Small intestine (tissue), 7 donors: ENCODE measurements around the gene RAB31. TPM values are rescaled to one million over a fixed set of nuclear protein-coding genes. Genes with fewer than 3 reads are reported as not detected.

Experiments
- DNase-seq, 2 donors: peaks; one replicate each; pipeline versions ENCODE4 v3.0.0 to v3.0.0-alpha.2; 2013
- FAIRE-seq: peaks from 2 replicates; lab custom pipeline; 2012; peaks lifted over from hg19 to GRCh38; lab: Jason Lieb, UNC
- H3K27ac ChIP-seq, 3 donors: one replicate each; pipeline ENCODE4 v1.5.1; 2013; ENCODE audit warnings: low read length in 2 of 3, mild to moderate bottlenecking in 2 of 3, control low read depth in 1 of 3, inconsistent platforms in 1 of 3, low read depth in 1 of 3, moderate library complexity in 1 of 3
- H3K27me3 ChIP-seq, 3 donors: one replicate each; pipeline ENCODE4 v1.6.1; 2013; ENCODE audit warnings: low read length in 3 of 3, inconsistent platforms in 1 of 3; ENCODE audit not compliant: control insufficient read depth in 3 of 3, insufficient read depth in 3 of 3
- H3K36me3 ChIP-seq, 3 donors: one replicate each; pipeline ENCODE4 v1.6.1; 2013; ENCODE audit warnings: low read length in 3 of 3, inconsistent platforms in 1 of 3, low read depth in 1 of 3, mild to moderate bottlenecking in 1 of 3, moderate library complexity in 1 of 3; ENCODE audit not compliant: control insufficient read depth in 3 of 3, insufficient read depth in 2 of 3
- H3K4me1 ChIP-seq, 3 donors: one replicate each; pipeline ENCODE4 v1.6.1; 2013; ENCODE audit warnings: low read length in 2 of 3, inconsistent platforms in 1 of 3, low read depth in 1 of 3, mild to moderate bottlenecking in 1 of 3, moderate library complexity in 1 of 3; ENCODE audit not compliant: control insufficient read depth in 3 of 3, insufficient read depth in 2 of 3
- H3K4me3 ChIP-seq, 3 donors: one replicate each; pipeline ENCODE4 v1.5.1; 2013; ENCODE audit warnings: low read length in 3 of 3, control low read depth in 1 of 3, inconsistent platforms in 1 of 3, low read depth in 1 of 3, mild to moderate bottlenecking in 1 of 3, moderate library complexity in 1 of 3
- H3K9me3 ChIP-seq, 2 donors: one replicate each; pipeline ENCODE4 v1.6.1; 2013; ENCODE audit warnings: low read depth in 1 of 2, low read length in 1 of 2; ENCODE audit not compliant: control insufficient read depth in 2 of 2, insufficient read depth in 1 of 2
- WGBS, 3 donors: extraction: QIAGEN DNeasy Blood & Tissue Kit; methylation state at CpG; one replicate each; pipeline ENCODE4 v1.1.7; 2013; 5-methylcytosine and 5-hydroxymethylcytosine counted together
- polyA plus RNA-seq, 4 donors: library from polyadenylated mRNA; stranded (reverse) in 3 of 4; unstranded in 1 of 4; fragments of 200-250 nt in 3 of 4; fragments of 120-200 nt in 1 of 4; gene quantifications; one replicate each; pipeline versions ENCODE4 v1.2.1 to v1.2.3, GENCODE V29; 2013
- donor health status: healthy with polysubstance abuse.
- donor health status: control.
- donor health status: control.
- donor health status: Bipolar disorder and iron deficiency.
- donor health status: healthy.

The RAB31 gene
- polyA plus RNA-seq, 4 donors: 4.2 to 18.4 (median 12.3) TPM

GRCh38 chr18:9734189-9734588 is 26.1 kb downstream of the RAB31 start:
- Histone ChIP-seq H3K27me3 (no peaks in the 10 kb centered on the region), H3K4me1 (peaks cover 0 to 27% (median 9%) of the 10 kb centered on the region in 3 donors), H3K4me3 (no peak overlapping the region), H3K36me3 (peaks cover 0 to 5% (median 0%) of the 10 kb centered on the region in 3 donors), H3K9me3 (no peaks in the 10 kb centered on the region), H3K27ac (peak overlapping the region; percentile 74 to 86 (median 75))
- DNase-seq: peak; percentile 84 to 94
- no peak for FAIRE-seq
- 10 to 45% (median 28%) methylated on average over 9 of the region's 9 CpGs for WGBS, 3 donors

- Histone ChIP-seq H3K27ac (peak overlapping the region in 1 of 3 donors; percentile 15), H3K4me1 (peaks cover 0 to 27% (median 9%) of the 10 kb centered on the region in 3 donors), H3K9me3 (no peaks in the 10 kb centered on the region), H3K27me3 (no peaks in the 10 kb centered on the region), H3K4me3 (no peak overlapping the region), H3K36me3 (peaks cover 0 to 5% (median 0%) of the 10 kb centered on the region in 3 donors)
- WGBS, 3 donors: 56 to 72% (median 71%) methylated on average over 9 of the region's 9 CpGs
- peak; percentile 16 to 64 for DNase-seq
- no peak for FAIRE-seq
Measured at GRCh38 chr18:9735238-9735637, 27.1 kb downstream of the RAB31 start.

- no peaks in the 10 kb centered on the region for H3K9me3 ChIP-seq
- no peak for FAIRE-seq
Measured at GRCh38 chr18:9735879-9736278, 27.8 kb downstream of the RAB31 start.

GRCh38 chr18:9736286-9736835 is 28.3 kb downstream of the RAB31 start:
- FAIRE-seq: no peak
- H3K27ac ChIP-seq: peak overlapping the region in 1 of 3 donors; percentile 18
- 39 to 43% (median 39%) methylated on average over 4 of the region's 4 CpGs for WGBS, 3 donors
- H3K27me3 ChIP-seq: no peaks in the 10 kb centered on the region
- H3K4me1 ChIP-seq: peaks cover 0 to 27% (median 9%) of the 10 kb centered on the region in 3 donors
- no peak overlapping the region for H3K4me3 ChIP-seq
- peaks cover 0 to 5% (median 0%) of the 10 kb centered on the region in 3 donors for H3K36me3 ChIP-seq
- no peak for DNase-seq
- H3K9me3 ChIP-seq: no peaks in the 10 kb centered on the region

More at GRCh38 chr18:9735879-9736278, 27.8 kb downstream of the RAB31 start:
- H3K4me1 ChIP-seq: peaks cover 0 to 27% (median 9%) of the 10 kb centered on the region in 3 donors
- H3K4me3 ChIP-seq: no peak overlapping the region
- H3K36me3 ChIP-seq: peaks cover 0 to 5% (median 0%) of the 10 kb centered on the region in 3 donors
- DNase-seq: no peak
- no peak overlapping the region for H3K27ac ChIP-seq
- H3K27me3 ChIP-seq: no peaks in the 10 kb centered on the region
- WGBS, 3 donors: 70 to 75% (median 73%) methylated on average over 4 of the region's 4 CpGs

GRCh38 chr18:9737006-9737405 is 28.9 kb downstream of the RAB31 start:
- Histone ChIP-seq H3K36me3 (peaks cover 0 to 3% (median 0%) of the 10 kb centered on the region in 3 donors), H3K27me3 (no peaks in the 10 kb centered on the region), H3K27ac (peak overlapping the region in 2 of 3 donors; percentile 1 to 57), H3K4me1 (peaks cover 2 to 31% (median 10%) of the 10 kb centered on the region in 3 donors), H3K4me3 (no peak overlapping the region), H3K9me3 (no peaks in the 10 kb centered on the region)
- peak; percentile 75 to 88 for DNase-seq
- no peak for FAIRE-seq
- WGBS, 3 donors: 16 to 62% (median 41%) methylated on average over 4 of the region's 4 CpGs

- 27 to 57% (median 39%) methylated on average over 13 of the region's 13 CpGs for WGBS, 3 donors
- Histone ChIP-seq H3K4me3 (no peak overlapping the region), H3K4me1 (peaks cover 8 to 32% (median 10%) of the 10 kb centered on the region in 3 donors), H3K36me3 (no peaks in the 10 kb centered on the region), H3K27ac (peak overlapping the region in 2 of 3 donors; percentile 57 to 58), H3K27me3 (no peaks in the 10 kb centered on the region), H3K9me3 (no peaks in the 10 kb centered on the region)
- DNase-seq: peak; percentile 65 to 75
- FAIRE-seq: no peak
Measured at GRCh38 chr18:9737472-9738121, 29.5 kb downstream of the RAB31 start.

- DNase-seq: no peak
- FAIRE-seq: no peak
Measured at GRCh38 chr18:9738266-9738969, 30.3 kb downstream of the RAB31 start.

GRCh38 chr18:9739516-9739915 is 31.4 kb downstream of the RAB31 start:
- H3K36me3 ChIP-seq: peaks cover 0 to 3% (median 0%) of the 10 kb centered on the region in 3 donors
- DNase-seq (no peak), FAIRE-seq (no peak)
- H3K4me3 ChIP-seq: no peak overlapping the region
- H3K4me1 ChIP-seq: peaks cover 6 to 21% (median 10%) of the 10 kb centered on the region in 3 donors
- H3K27me3 ChIP-seq: no peaks in the 10 kb centered on the region
- no peak overlapping the region for H3K27ac ChIP-seq
- 89 to 100% (median 100%) methylated on average over 1 of the region's 1 CpG for WGBS, 3 donors
- H3K9me3 ChIP-seq: no peaks in the 10 kb centered on the region

More at GRCh38 chr18:9738266-9738969, 30.3 kb downstream of the RAB31 start:
- Histone ChIP-seq H3K27ac (peak overlapping the region in 1 of 3 donors; percentile 58), H3K27me3 (no peaks in the 10 kb centered on the region), H3K4me3 (no peak overlapping the region), H3K9me3 (no peaks in the 10 kb centered on the region), H3K4me1 (peaks cover 10 to 29% (median 10%) of the 10 kb centered on the region in 3 donors), H3K36me3 (peaks cover 0 to 1% (median 0%) of the 10 kb centered on the region in 3 donors)
- WGBS, 3 donors: 83 to 92% (median 85%) methylated on average over 8 of the region's 8 CpGs
